CD4-positive, CD25-positive, alpha-beta regulatory T cell (primary cell): Measurements from ENCODE around the gene HOGA1. TPM values are rescaled to one million over a fixed set of nuclear protein-coding genes. Genes with fewer than 3 reads are reported as not detected.

Source experiments
- ATAC-seq, 2 donors: fragments of 150-1000 bp; cut with Tn5 transposase; one replicate each; pipeline ENCODE4 v1.10.0; 2021; ENCODE audit warnings: low read depth in 2 of 2, moderate number of reproducible peaks in 2 of 2, moderate library complexity in 1 of 2
- DNase-seq, 3 donors: peaks; one replicate each; pipeline versions ENCODE4 v3.0.0 to v3.0.0-alpha.2; 2012 to 2022; ENCODE audit warnings: mixed read lengths in 1 of 3
- H3K27ac ChIP-seq: one replicate; pipeline ENCODE4 v1.7.0; 2013; ENCODE audit warnings: mild to moderate bottlenecking, low read length; ENCODE audit not compliant: insufficient read depth, poor library complexity, severe bottlenecking
- H3K27me3 ChIP-seq: one replicate; pipeline ENCODE4 v1.7.0; 2013; ENCODE audit warnings: low read length; ENCODE audit not compliant: control insufficient read depth, insufficient read depth
- H3K36me3 ChIP-seq: one replicate; pipeline ENCODE4 v1.7.0; 2013; ENCODE audit warnings: mild to moderate bottlenecking, low read length, moderate library complexity; ENCODE audit not compliant: control insufficient read depth, insufficient read depth
- H3K4me1 ChIP-seq: 2 replicates; pipeline ENCODE4 v1.7.0; 2013; ENCODE audit warnings: mild to moderate bottlenecking, low read length; ENCODE audit not compliant: insufficient read depth, control insufficient read depth, poor library complexity, severe bottlenecking
- H3K4me3 ChIP-seq: one replicate; pipeline ENCODE4 v1.7.0; 2013; ENCODE audit warnings: low read depth, mild to moderate bottlenecking, low read length, moderate library complexity
- H3K9me3 ChIP-seq, 2 experiments: 1 replicate in 1 of 2; 2 replicates in 1 of 2; pipeline ENCODE4 v1.7.0; 2013; ENCODE audit warnings: low read length in 2 of 2, mild to moderate bottlenecking in 1 of 2, moderate library complexity in 1 of 2; ENCODE audit not compliant: control insufficient read depth in 2 of 2
- H3K27ac Mint-ChIP-seq, 3 donors: one replicate each; pipeline ENCODE4 v1.8.0; 2020 to 2022; ENCODE audit warnings: mild to moderate bottlenecking in 3 of 3, mixed read lengths in 3 of 3, moderate library complexity in 2 of 3
- H3K27me3 Mint-ChIP-seq: one replicate; pipeline ENCODE4 v1.8.0; 2022; ENCODE audit warnings: mild to moderate bottlenecking, mixed read lengths
- H3K36me3 Mint-ChIP-seq: one replicate; pipeline ENCODE4 v1.8.0; 2020; ENCODE audit warnings: mixed read lengths
- H3K4me1 Mint-ChIP-seq, 4 donors: one replicate each; pipeline ENCODE4 v1.8.0; 2020 to 2022; ENCODE audit warnings: mixed read lengths in 4 of 4, mild to moderate bottlenecking in 1 of 4
- H3K4me3 Mint-ChIP-seq, 4 donors: one replicate each; pipeline ENCODE4 v1.8.0; 2020 to 2022; ENCODE audit warnings: mild to moderate bottlenecking in 4 of 4, mixed read lengths in 4 of 4, moderate library complexity in 3 of 4
- H3K9me3 Mint-ChIP-seq, 7 donors: one replicate each; pipeline ENCODE4 v1.8.0; 2020 to 2022; ENCODE audit warnings: mixed read lengths in 7 of 7, mild to moderate bottlenecking in 3 of 7, moderate library complexity in 2 of 7
- polyA plus RNA-seq, 4 donors: library from polyadenylated mRNA; unstranded; fragments of 300-500 nt; fragmentation: Illumina TruSeq; gene quantifications; one replicate each; pipeline ENCODE4 v1.2.3, GENCODE V29; 2021
- total RNA-seq: library from RNA; stranded (reverse); gene quantifications from one replicate; pipeline ENCODE4 v1.2.3, GENCODE V29; 2022

The HOGA1 gene
- total and polyA plus RNA-seq, 5 donors from 2014 or later = not detected

GRCh38 chr10:97587183-97587582 is 3.0 kb downstream of the HOGA1 start:
- Mint-ChIP-seq H3K9me3 (peaks cover 0 to 2% (median 0%) of the 10 kb centered on the region in 7 donors), H3K4me1 (no peaks in the 10 kb centered on the region), H3K36me3 (no peaks in the 10 kb centered on the region), H3K27ac (no peak overlapping the region), H3K27me3 (no peaks in the 10 kb centered on the region), H3K4me3 (no peak overlapping the region)
- Histone ChIP-seq H3K9me3 (no peaks in the 10 kb centered on the region), H3K27ac (no peak overlapping the region), H3K4me3 (no peak overlapping the region), H3K27me3 (no peaks in the 10 kb centered on the region), H3K36me3 (no peaks in the 10 kb centered on the region), H3K4me1 (no peaks in the 10 kb centered on the region)
- no peak for DNase-seq
- ATAC-seq = no peak

GRCh38 chr10:97589479-97589878 is 5.3 kb downstream of the HOGA1 start, which contains the start of gene C10orf62:
C10orf62 (plus strand) TSS chr10:97589721; CDS start chr10:97589898, 177 bp downstream.
- ATAC-seq (no peak), DNase-seq (no peak)
- Histone ChIP-seq H3K36me3 (no peaks in the 10 kb centered on the region), H3K9me3 (no peaks in the 10 kb centered on the region), H3K27me3 (no peaks in the 10 kb centered on the region), H3K27ac (no peak within 1 kb of the TSS), H3K4me3 (no peak within 1 kb of the TSS), H3K4me1 (no peaks in the 10 kb centered on the region)
- Mint-ChIP-seq H3K4me3 (no peak within 1 kb of the TSS), H3K9me3 (peaks cover 0 to 2% (median 0%) of the 10 kb centered on the region in 7 donors), H3K4me1 (no peaks in the 10 kb centered on the region), H3K27me3 (no peaks in the 10 kb centered on the region), H3K36me3 (no peaks in the 10 kb centered on the region), H3K27ac (no peak within 1 kb of the TSS)

- no peaks in the 10 kb centered on the region for H3K36me3 Mint-ChIP-seq
Observed at GRCh38 chr10:97590082-97590747, 6.0 kb downstream of the HOGA1 start.

GRCh38 chr10:97590748-97591495 is 6.7 kb downstream of the HOGA1 start:
- no peak overlapping the region for H3K27ac Mint-ChIP-seq
- H3K36me3 Mint-ChIP-seq = no peaks in the 10 kb centered on the region
- Histone ChIP-seq H3K27me3 (no peaks in the 10 kb centered on the region), H3K27ac (no peak overlapping the region), H3K4me3 (no peak overlapping the region), H3K9me3 (no peaks in the 10 kb centered on the region), H3K4me1 (no peaks in the 10 kb centered on the region), H3K36me3 (no peaks in the 10 kb centered on the region)
- no peaks in the 10 kb centered on the region for H3K27me3 Mint-ChIP-seq
- peaks cover 0 to 2% (median 0%) of the 10 kb centered on the region in 7 donors for H3K9me3 Mint-ChIP-seq
- H3K4me1 Mint-ChIP-seq = peaks cover 0 to 4% (median 0%) of the 10 kb centered on the region in 4 donors
- no peak overlapping the region for H3K4me3 Mint-ChIP-seq
- ATAC-seq (no peak), DNase-seq (no peak)

More at GRCh38 chr10:97590082-97590747, 6.0 kb downstream of the HOGA1 start:
- Histone ChIP-seq H3K9me3 (no peaks in the 10 kb centered on the region), H3K4me1 (no peaks in the 10 kb centered on the region), H3K4me3 (no peak overlapping the region), H3K27ac (no peak overlapping the region), H3K27me3 (no peaks in the 10 kb centered on the region), H3K36me3 (no peaks in the 10 kb centered on the region)
- Mint-ChIP-seq H3K4me3 (no peak overlapping the region), H3K9me3 (peaks cover 0 to 2% (median 0%) of the 10 kb centered on the region in 7 donors), H3K4me1 (no peaks in the 10 kb centered on the region), H3K27me3 (no peaks in the 10 kb centered on the region), H3K27ac (no peak overlapping the region)
- DNase-seq (peak in 1 of 3 donors; percentile 5), ATAC-seq (peak in 1 of 2 donors; percentile 7)

- DNase-seq (no peak), ATAC-seq (no peak)
- Histone ChIP-seq H3K27me3 (no peaks in the 10 kb centered on the region), H3K9me3 (no peaks in the 10 kb centered on the region), H3K36me3 (no peaks in the 10 kb centered on the region), H3K4me1 (no peaks in the 10 kb centered on the region), H3K4me3 (no peak overlapping the region), H3K27ac (no peak overlapping the region)
- H3K27ac Mint-ChIP-seq = peak overlapping the region in 1 of 3 donors; percentile 69
- no peak overlapping the region for H3K4me3 Mint-ChIP-seq
- peaks cover 0 to 2% (median 0%) of the 10 kb centered on the region in 7 donors for H3K9me3 Mint-ChIP-seq
- peaks cover 0 to 5% (median 0%) of the 10 kb centered on the region in 4 donors for H3K4me1 Mint-ChIP-seq
- no peaks in the 10 kb centered on the region for H3K36me3 Mint-ChIP-seq
- H3K27me3 Mint-ChIP-seq = no peaks in the 10 kb centered on the region
Observed at GRCh38 chr10:97593421-97593820, 9.2 kb downstream of the HOGA1 start.

- DNase-seq = no peak
- Histone ChIP-seq H3K36me3 (no peaks in the 10 kb centered on the region), H3K4me3 (no peak overlapping the region), H3K9me3 (no peaks in the 10 kb centered on the region), H3K4me1 (no peaks in the 10 kb centered on the region), H3K27ac (no peak overlapping the region), H3K27me3 (no peaks in the 10 kb centered on the region)
- H3K9me3 Mint-ChIP-seq = peaks cover 0 to 1% (median 0%) of the 10 kb centered on the region in 7 donors
- H3K27me3 Mint-ChIP-seq = no peaks in the 10 kb centered on the region
- ATAC-seq = no peak
- peak overlapping the region in 1 of 3 donors; percentile 41 for H3K27ac Mint-ChIP-seq
- H3K4me1 Mint-ChIP-seq = peaks cover 0 to 5% (median 0%) of the 10 kb centered on the region in 4 donors
- no peak overlapping the region for H3K4me3 Mint-ChIP-seq
- H3K36me3 Mint-ChIP-seq = no peaks in the 10 kb centered on the region
Observed at GRCh38 chr10:97596101-97597082, 12.2 kb downstream of the HOGA1 start.

- no peaks in the 10 kb centered on the region for H3K36me3 ChIP-seq
- no peaks in the 10 kb centered on the region for H3K4me1 ChIP-seq
- no peak overlapping the region for H3K4me3 ChIP-seq
- Mint-ChIP-seq H3K27me3 (no peaks in the 10 kb centered on the region), H3K4me3 (no peak overlapping the region), H3K27ac (peak overlapping the region in 1 of 3 donors; percentile 16), H3K36me3 (no peaks in the 10 kb centered on the region), H3K4me1 (peaks cover 0 to 5% (median 0%) of the 10 kb centered on the region in 4 donors), H3K9me3 (peaks cover 0 to 1% (median 0%) of the 10 kb centered on the region in 7 donors)
- no peaks in the 10 kb centered on the region for H3K9me3 ChIP-seq
- no peak for ATAC-seq
- DNase-seq = no peak
- H3K27me3 ChIP-seq = no peaks in the 10 kb centered on the region
- H3K27ac ChIP-seq = no peak overlapping the region
Observed at GRCh38 chr10:97597778-97598177, 13.6 kb downstream of the HOGA1 start.
